Muscle of leg (tissue), 11 donors: ENCODE data around the gene BTK. TPM values are rescaled to one million over a fixed set of nuclear protein-coding genes. Genes with fewer than 3 reads are reported as not detected.
"Not testable (repeated sequence)": the region's sequence is repeated elsewhere in the genome, so short reads cannot be mapped to it uniquely, and the experiment has no call there.

Experiments used
- DNase-seq: peaks from one replicate; pipeline ENCODE4 v3.0.0; 2013
- H3K27ac ChIP-seq: one replicate; pipeline ENCODE4 v1.5.1; 2013; ENCODE audit warnings: mild to moderate bottlenecking, low read length, control low read depth
- H3K27me3 ChIP-seq: one replicate; pipeline ENCODE4 v1.6.1; 2013; ENCODE audit warnings: low read length; ENCODE audit not compliant: control insufficient read depth, insufficient read depth
- H3K36me3 ChIP-seq: one replicate; pipeline ENCODE4 v1.6.1; 2013; ENCODE audit warnings: low read length; ENCODE audit not compliant: control insufficient read depth, insufficient read depth
- H3K4me1 ChIP-seq: one replicate; pipeline ENCODE4 v1.6.1; 2013; ENCODE audit warnings: low read length; ENCODE audit not compliant: control insufficient read depth, insufficient read depth
- H3K4me3 ChIP-seq: one replicate; pipeline ENCODE4 v1.5.1; 2013; ENCODE audit warnings: low read length, control low read depth
- H3K9me3 ChIP-seq: replicated peaks from 2 replicates; pipeline ENCODE4 v1.6.1; 2013; ENCODE audit warnings: low read depth, low read length; ENCODE audit not compliant: control insufficient read depth
- WGBS: methylation state at CpG from one replicate; pipeline ENCODE4 v1.1.5; 2013; ENCODE audit warnings: missing lambda C conversion rate; ENCODE audit not compliant: insufficient coverage; 5-methylcytosine and 5-hydroxymethylcytosine counted together
- polyA plus RNA-seq, 8 donors: library from polyadenylated mRNA; unstranded; fragments of 120-200 nt; gene quantifications; one replicate each; pipeline versions ENCODE4 v1.2.1 to v1.2.3, GENCODE V29; 2013; ENCODE audit warnings: inconsistent platforms in 1 of 8, low replicate concordance in 1 of 8; ENCODE audit not compliant: insufficient read length in 8 of 8, insufficient read depth in 1 of 8
- total RNA-seq: library from RNA; stranded (reverse); fragments of 120-200 nt; gene quantifications from one replicate; pipeline ENCODE4 v1.2.4, GENCODE V29; 2013

BTK gene
- total and polyA plus RNA-seq, 9 donors: 1.5 to 3.5 (median 2.2) TPM

GRCh38 chrX:101348452-101349192 is 37.4 kb downstream of the BTK start, which contains the start of gene TIMM8A:
TIMM8A (minus strand) TSS chrX:101348742; CDS start chrX:101348664, 78 bp downstream.
- Histone ChIP-seq H3K36me3 (no peaks in the 10 kb centered on the region), H3K4me3 (peak within 1 kb of the TSS; percentile 78), H3K4me1 (no peaks in the 10 kb centered on the region), H3K27me3 (peaks cover 15% of the 10 kb centered on the region), H3K27ac (peak within 1 kb of the TSS; percentile 88), H3K9me3 (no peaks in the 10 kb centered on the region)
- DNase-seq: peak; percentile 84
- 40% methylated on average over 42 of the region's 55 CpGs for WGBS

- Histone ChIP-seq H3K4me1 (no peaks in the 10 kb centered on the region), H3K9me3 (no peaks in the 10 kb centered on the region), H3K27ac (peak overlapping the region; percentile 29), H3K4me3 (peak overlapping the region; percentile 78), H3K27me3 (peaks cover 15% of the 10 kb centered on the region), H3K36me3 (no peaks in the 10 kb centered on the region)
- peak; percentile 12 for DNase-seq
- 55% methylated on average over 8 of the region's 14 CpGs for WGBS
Measured at GRCh38 chrX:101347859-101348451, 38.0 kb downstream of the BTK start.

GRCh38 chrX:101337776-101338271 is 48.2 kb downstream of the BTK start:
- DNase-seq: no peak
- Histone ChIP-seq H3K36me3 (no peaks in the 10 kb centered on the region), H3K9me3 (peaks cover 2% of the 10 kb centered on the region), H3K4me3 (no peak overlapping the region), H3K4me1 (no peaks in the 10 kb centered on the region), H3K27ac (no peak overlapping the region), H3K27me3 (no peaks in the 10 kb centered on the region)
- WGBS: 95% methylated on average over 4 of the region's 4 CpGs

DNA sequence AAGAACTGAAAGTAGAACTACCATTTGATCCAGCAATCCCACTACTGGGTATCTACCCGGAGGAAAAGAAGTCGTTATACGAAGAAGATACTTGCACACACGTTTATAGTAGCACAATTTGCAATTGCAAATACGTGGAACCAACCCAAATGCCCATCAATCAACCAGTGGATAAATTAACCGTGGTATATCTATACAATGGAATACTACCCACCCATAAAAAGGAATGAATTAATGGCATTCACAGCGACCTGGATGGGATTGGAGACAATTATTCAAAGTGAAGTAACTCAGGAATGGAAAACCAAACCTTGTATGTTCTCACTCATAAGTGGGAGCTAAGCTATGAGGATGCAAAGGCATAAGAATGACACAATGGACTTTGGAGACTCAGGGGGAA is 51.7 kb downstream of the BTK start:
- not testable (repeated sequence) for H3K4me3 ChIP-seq, H3K4me1 ChIP-seq, H3K36me3 ChIP-seq, DNase-seq, H3K27me3 ChIP-seq, H3K27ac ChIP-seq, H3K9me3 ChIP-seq
- no CpG with 5 or more reads among the region's 7 CpGs for WGBS

- H3K9me3 ChIP-seq, H3K36me3 ChIP-seq, H3K4me3 ChIP-seq, H3K4me1 ChIP-seq, H3K27ac ChIP-seq, DNase-seq, H3K27me3 ChIP-seq: not testable (repeated sequence)
- WGBS: 63% methylated on average over 3 of the region's 3 CpGs
Measured at GRCh38 chrX:101326600-101326999, 59.4 kb downstream of the BTK start.

DNA sequence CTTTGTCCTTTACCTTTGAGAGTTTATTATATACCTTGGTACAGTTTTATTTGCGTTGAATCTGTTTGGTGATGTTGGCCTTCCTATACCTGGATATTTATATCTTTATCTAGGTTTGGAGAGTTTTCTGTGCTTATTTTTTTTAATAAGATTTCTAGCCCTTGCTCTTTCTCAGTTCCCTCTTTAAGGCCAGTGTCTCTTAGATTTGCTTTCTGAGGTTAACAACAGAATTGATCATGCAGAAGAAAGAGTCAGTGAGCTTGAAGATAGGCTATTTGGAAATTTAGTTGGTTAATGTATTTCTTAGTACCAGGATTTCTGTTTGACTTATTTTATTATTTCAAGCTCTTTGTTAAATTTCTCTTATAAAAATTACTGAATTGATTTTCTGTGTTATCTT is 82.2 kb downstream of the BTK start:
- no peaks in the 10 kb centered on the region for H3K4me1 ChIP-seq
- no peak for DNase-seq
- WGBS: no CpG with 5 or more reads among the region's 1 CpG

More for the DNA sequence above, 82.2 kb downstream of the BTK start:
- no peak overlapping the region for H3K4me3 ChIP-seq
- H3K27me3 ChIP-seq: peaks cover 4% of the 10 kb centered on the region
- no peaks in the 10 kb centered on the region for H3K36me3 ChIP-seq
- H3K27ac ChIP-seq: no peak overlapping the region
- no peaks in the 10 kb centered on the region for H3K9me3 ChIP-seq

Other genes with a start within 250 kb of the BTK start
- 1.6 TPM for gene DRP2, start 166.4 kb downstream of the BTK start, total RNA-seq
- gene DRP2, start 166.4 kb downstream of the BTK start, polyA plus RNA-seq: 1 to 10 TPM; 1.7 to 3.9 (median 2.9) TPM
- gene TAF7L, start 94.9 kb downstream of the BTK start, total RNA-seq: 0.09 TPM
- under 1 TPM; 0.14 to 0.30 (median 0.18) TPM for gene TAF7L, start 94.9 kb downstream of the BTK start, polyA plus RNA-seq
- 3.1 TPM for gene TIMM8A, start 37.4 kb downstream of the BTK start, total RNA-seq
- gene TIMM8A, start 37.4 kb downstream of the BTK start, polyA plus RNA-seq: 10 to 100 TPM in 7 of 8 donors, 1 to 10 TPM in 1; 7.8 to 14.0 (median 11.5) TPM
- 2,963 TPM for gene RPL36A, start 4.8 kb upstream of the BTK start, total RNA-seq
- gene RPL36A, start 4.8 kb upstream of the BTK start, polyA plus RNA-seq: 1,000 to 10,000 TPM; 1,610 to 2,503 (median 1,687) TPM
- gene GLA, start 21.7 kb upstream of the BTK start, total RNA-seq: 18.0 TPM
- gene GLA, start 21.7 kb upstream of the BTK start, polyA plus RNA-seq: 10 to 100 TPM; 14.5 to 21.0 (median 16.8) TPM
- 40.8 TPM for gene HNRNPH2, start 22.0 kb upstream of the BTK start, total RNA-seq
- 10 to 100 TPM; 55.7 to 80.1 (median 69.1) TPM for gene HNRNPH2, start 22.0 kb upstream of the BTK start, polyA plus RNA-seq
- gene ARMCX4, start 99.3 kb upstream of the BTK start, total RNA-seq: 18.5 TPM
- 10 to 100 TPM; 30.2 to 47.6 (median 41.7) TPM for gene ARMCX4, start 99.3 kb upstream of the BTK start, polyA plus RNA-seq
- gene ARMCX1, start 164.4 kb upstream of the BTK start, total RNA-seq: 74.7 TPM
- gene ARMCX1, start 164.4 kb upstream of the BTK start, polyA plus RNA-seq: 10 to 100 TPM; 74.0 to 82.9 (median 78.8) TPM
- 104 TPM for gene ARMCX6, start 231.8 kb upstream of the BTK start, total RNA-seq
- 100 to 1,000 TPM in 7 of 8 donors, 10 to 100 TPM in 1; 90.2 to 128 (median 112) TPM for gene ARMCX6, start 231.8 kb upstream of the BTK start, polyA plus RNA-seq
- gene ARMCX3, start 237.0 kb upstream of the BTK start, total RNA-seq: 98.3 TPM
- 100 to 1,000 TPM in 7 of 8 donors, 10 to 100 TPM in 1; 97.0 to 144 (median 138) TPM for gene ARMCX3, start 237.0 kb upstream of the BTK start, polyA plus RNA-seq